GM20000 (cell line): ENCODE results near the gene TUBB2A.

ENCODE experiments used
- DNase-seq: peaks from one replicate; pipeline ENCODE4 v3.0.0; 2012; ENCODE audit warnings: low spot score
- TF ChIP-seq, protein P1 (sequence below): IDR thresholded peaks from 2 replicates; pipeline ENCODE4 v1.5.1; 2012; ENCODE audit warnings: mild to moderate bottlenecking, control low read depth; ENCODE audit errors: extremely low read depth, missing control alignments

Gene TUBB2A

DNA sequence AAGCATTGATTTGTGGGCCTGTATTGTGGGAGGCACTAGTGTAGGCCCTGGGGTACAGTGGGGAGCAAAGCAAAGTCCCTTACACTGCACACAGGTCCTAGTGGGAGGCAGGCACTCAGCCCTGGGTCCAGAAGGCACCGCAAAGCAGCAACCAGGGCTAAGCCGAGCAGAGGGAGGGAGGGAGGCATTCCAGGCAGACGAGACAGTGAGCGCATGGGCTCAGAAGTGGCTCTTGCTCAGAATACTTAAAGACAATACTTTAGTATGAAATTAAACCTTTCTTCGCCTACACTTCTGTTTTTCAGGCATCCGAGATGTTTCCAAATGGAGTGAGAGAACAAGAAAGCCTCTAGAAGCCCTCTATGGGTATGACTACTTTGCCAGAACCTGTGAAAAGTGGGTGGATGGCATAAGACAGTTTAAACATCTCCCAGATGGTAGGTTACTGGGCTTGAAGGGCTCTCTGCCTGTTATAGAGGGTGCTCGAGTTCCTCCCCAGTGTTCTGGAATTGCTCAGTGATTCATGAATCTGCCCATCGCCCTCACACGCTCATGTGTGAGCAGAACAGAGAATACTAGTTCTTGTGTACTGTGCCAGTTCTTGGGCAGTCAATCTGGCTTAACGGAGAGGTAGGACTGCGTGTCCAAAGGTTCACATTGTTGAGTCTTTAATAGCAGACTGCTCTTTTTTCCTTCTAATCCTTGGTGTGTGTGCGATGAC, 20.1 kb downstream of the TUBB2A start:
- TF ChIP-seq, protein P1, sequence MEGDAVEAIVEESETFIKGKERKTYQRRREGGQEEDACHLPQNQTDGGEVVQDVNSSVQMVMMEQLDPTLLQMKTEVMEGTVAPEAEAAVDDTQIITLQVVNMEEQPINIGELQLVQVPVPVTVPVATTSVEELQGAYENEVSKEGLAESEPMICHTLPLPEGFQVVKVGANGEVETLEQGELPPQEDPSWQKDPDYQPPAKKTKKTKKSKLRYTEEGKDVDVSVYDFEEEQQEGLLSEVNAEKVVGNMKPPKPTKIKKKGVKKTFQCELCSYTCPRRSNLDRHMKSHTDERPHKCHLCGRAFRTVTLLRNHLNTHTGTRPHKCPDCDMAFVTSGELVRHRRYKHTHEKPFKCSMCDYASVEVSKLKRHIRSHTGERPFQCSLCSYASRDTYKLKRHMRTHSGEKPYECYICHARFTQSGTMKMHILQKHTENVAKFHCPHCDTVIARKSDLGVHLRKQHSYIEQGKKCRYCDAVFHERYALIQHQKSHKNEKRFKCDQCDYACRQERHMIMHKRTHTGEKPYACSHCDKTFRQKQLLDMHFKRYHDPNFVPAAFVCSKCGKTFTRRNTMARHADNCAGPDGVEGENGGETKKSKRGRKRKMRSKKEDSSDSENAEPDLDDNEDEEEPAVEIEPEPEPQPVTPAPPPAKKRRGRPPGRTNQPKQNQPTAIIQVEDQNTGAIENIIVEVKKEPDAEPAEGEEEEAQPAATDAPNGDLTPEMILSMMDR, result no peak
- no peak for DNase-seq

DNA sequence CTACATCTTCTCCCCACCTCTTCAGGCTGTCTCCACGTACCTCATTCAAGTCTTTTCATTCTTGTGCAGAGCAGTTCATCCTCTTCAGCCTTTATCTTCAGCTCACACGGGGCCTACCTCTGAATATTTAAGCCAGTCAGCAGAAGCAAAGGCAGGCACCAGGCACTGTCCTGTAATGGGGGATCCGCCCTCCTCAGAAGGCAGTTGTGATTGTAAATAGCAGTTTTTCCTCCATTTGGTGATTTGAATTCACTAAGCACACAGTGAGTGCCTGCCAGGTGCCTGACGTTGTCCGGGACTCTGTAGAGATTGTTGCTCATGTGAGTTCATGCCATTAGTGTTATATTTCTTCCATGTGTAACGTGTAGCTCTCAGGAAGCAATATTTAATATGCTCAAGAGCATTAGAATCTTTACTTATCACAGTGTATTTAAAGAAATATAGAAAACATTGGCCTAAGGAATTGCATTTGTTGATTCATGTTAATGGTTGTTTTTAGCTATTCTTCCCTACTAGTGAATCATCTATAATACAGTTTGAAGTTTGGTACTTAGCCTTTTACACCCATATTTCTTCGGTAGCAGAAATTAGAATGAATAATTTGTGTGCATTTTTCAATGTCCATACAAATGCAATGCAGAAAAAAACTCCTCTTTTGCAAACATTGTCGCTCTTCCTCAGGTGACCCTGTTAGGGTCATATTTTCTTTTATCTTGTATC, 20.9 kb downstream of the TUBB2A start:
- TF ChIP-seq, protein P1, result no peak
- no peak for DNase-seq

DNA sequence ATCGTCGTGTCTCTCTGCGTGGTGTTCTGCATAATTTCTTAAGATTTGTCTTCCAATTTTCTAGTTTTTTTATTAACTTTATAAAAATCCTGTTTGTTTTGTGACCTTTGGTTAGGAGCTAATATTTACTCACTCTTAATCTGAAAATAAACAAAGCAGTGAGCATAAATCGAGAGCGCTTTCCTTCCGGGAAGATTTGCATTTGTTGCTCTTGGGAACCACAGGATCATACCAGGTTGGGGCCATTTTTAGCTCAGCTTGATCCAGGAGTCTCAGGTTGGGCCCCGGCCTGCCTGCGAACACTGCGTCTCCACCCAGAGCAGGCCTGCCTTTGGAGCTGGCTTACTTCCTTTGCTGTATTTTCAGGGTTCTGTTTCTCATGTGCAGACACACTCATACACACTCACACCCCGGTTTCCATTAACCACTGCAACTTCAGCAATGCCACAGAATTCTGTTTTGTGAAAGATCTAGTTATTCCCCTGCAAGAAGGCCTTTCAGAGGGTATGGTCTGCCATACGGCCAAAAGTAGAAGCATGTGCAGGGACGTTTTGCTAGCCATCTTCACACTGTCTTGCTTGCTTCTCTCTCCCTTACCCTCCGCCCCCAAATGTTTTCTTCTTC, 21.6 kb downstream of the TUBB2A start:
- TF ChIP-seq, protein P1, result no peak
- DNase-seq, result no peak

DNA sequence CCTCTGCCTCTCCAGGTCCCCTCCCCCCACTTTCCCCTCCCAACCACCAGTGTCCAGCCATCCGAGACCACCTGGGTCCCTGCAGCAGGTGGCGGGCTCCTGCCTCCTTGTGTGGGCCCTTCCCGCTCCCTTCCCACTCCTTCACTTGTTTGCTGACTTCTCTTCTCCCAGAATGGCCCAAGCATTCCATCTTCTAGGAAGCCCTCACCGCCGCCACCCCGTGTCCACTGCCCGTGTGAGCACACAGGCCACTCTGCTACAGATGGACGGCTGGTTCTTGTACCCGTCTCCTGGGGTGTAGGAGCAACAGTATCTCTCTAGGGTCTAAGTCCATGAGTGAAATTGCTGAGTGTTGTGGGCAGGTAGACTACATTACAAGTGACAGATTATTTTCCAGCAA, 23.8 kb downstream of the TUBB2A start:
- TF ChIP-seq, protein P1, result no peak
- DNase-seq, result no peak

DNA sequence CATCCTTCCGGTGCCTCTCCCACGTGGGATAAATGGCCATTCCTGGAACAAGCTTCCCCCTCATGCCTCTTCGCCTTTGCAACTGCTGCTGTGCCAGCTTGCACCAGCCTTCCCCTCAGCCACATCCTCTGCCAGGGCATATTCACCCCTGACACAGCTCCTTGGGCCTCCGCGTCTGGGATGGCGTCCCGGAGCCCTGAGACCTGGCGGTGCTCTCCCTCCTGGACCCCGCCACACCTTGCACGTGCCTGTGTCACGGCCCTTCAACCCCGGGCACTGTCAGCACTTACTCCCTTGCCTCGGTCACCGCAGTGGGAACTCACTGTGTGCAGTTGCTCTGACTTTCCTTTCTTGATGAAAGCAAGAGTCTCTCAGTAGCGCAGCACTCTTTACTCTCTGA, 25.6 kb downstream of the TUBB2A start:
- DNase-seq, result no peak
- TF ChIP-seq, protein P1, result no peak

DNA sequence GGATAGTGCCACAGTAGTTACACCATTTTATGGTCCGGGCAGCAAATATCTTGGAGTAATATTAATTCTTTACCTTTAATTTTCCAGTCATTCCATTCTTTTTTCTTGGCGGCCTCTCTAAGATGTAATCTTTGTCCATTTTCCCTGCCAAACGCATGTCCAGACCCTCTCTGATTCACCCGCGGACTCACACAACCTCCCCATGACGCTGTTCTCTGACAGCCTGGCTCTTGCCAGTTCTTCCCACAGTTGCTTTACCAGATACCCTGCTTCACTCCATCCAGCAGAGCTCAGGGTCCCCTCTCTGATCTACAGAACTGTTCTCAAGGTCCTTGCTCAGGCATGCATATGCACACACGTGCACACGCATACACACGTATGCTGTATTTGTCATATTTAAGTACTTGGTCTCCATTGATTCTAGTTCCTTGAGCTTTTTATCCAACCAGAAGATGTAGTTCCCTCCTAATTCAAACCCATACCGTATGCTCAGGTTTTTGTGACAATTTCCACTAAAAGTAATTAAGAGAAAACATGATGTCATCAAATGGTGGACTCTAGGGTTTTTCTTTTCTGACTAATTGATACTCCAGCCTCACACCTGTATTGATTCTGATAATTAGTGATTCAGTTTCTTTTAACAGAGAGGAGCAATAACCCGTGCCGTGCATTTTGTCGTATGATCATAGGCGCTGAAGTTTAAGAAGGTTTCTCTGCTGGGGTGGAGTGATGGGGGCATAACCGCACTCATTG, 28.8 kb downstream of the TUBB2A start:
- TF ChIP-seq, protein P1, result no peak
- DNase-seq, result no peak
